ENCODE results near the gene ZNF512B.

Gene ZNF512B

DNA sequence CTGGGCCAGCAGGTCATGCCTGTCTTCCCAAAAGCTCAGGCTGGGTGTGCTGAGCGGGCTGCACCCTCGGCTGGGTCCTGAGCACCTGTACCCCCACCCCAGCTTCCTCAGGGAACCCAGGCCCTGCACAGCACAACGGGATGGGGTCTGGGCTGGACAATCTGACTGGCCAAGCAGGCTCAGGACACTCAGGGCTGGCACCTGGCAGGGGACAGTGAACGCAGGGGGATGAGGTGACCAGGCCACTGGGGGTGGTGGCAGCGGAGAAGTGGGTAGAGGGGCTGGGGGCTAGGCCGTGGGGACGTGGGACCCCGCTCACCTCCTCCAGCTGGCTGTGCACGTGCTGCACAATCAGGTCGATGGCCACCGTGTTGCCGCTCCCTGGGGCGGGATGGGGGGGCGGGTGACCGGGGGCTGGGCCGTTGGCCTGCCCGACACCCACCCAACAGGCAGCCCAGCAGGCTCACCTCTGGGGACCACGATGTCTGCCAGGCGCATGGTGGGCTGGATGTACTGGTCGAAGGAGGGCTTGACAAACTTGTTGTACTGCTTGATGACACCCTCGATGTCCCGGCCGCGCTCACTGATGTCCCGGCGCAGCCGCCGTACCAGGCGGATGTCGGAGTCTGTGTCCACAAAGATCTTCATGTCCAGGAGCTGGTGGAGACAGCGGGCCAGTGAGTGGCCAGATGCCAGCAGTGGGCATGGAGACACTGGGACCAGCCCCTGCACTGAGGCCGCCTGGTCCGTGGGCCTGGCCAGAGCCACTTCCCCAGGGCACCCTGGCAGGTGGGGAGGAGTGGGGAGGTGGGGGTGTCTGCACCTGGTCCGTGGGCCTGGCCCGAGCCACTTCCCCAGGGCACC is 25.4 kb downstream of the ZNF512B start:
- Histone ChIP-seq H3K27me3 (replicated peaks) (no peaks in the 10 kb centered on the region), H3K27ac (no peak overlapping the region), H3K36me3 (replicated peaks) (peaks cover 46% of the 10 kb centered on the region), H3K4me3 (ENCODE audit: low read depth, low read length) (no peak overlapping the region)
- no peak for DNase-seq
- TF ChIP-seq CTCF (IDR thresholded peaks at IDR 0.05; ENCODE audit: low read depth, low read length, missing control alignments) = no peak
- in situ Hi-C loops (cut with HindIII; ENCODE audit: low pct_ligation_motif_present, low sequenced_read_pairs) = no loop called here

DNA sequence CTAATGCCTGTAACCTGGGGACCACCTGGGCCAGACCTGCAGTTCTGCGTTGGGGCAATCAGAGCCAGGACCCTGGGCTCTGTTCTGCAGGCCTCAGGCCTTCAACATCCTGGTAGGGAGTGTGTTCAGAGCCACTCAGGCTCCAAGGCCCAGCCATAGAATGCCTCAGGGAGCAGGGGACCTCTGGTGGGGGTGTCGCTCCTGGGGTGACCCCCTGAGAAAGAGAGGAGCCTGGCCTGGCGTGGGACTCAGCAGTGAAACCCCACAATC is 26.0 kb downstream of the ZNF512B start:
- in situ Hi-C loops (cut with HindIII; ENCODE audit: low pct_ligation_motif_present, low sequenced_read_pairs) = no loop called here
- DNase-seq = no peak
- peaks cover 49% of the 10 kb centered on the region for H3K36me3 ChIP-seq (replicated peaks)
- no peaks in the 10 kb centered on the region for H3K27me3 ChIP-seq (replicated peaks)
- no peak overlapping the region for H3K27ac ChIP-seq
- TF ChIP-seq CTCF (IDR thresholded peaks at IDR 0.05; ENCODE audit: low read depth, low read length, missing control alignments) = no peak
- no peak overlapping the region for H3K4me3 ChIP-seq (ENCODE audit: low read depth, low read length)

- Histone ChIP-seq H3K4me3 (ENCODE audit: low read depth, low read length) (no peak overlapping the region), H3K27ac (no peak overlapping the region), H3K27me3 (replicated peaks) (no peaks in the 10 kb centered on the region), H3K36me3 (replicated peaks) (peaks cover 51% of the 10 kb centered on the region)
- no peak for DNase-seq
- TF ChIP-seq CTCF (IDR thresholded peaks at IDR 0.05; ENCODE audit: low read depth, low read length, missing control alignments) = no peak
- in situ Hi-C loops (cut with HindIII; ENCODE audit: low pct_ligation_motif_present, low sequenced_read_pairs) = no loop called here
Observed at GRCh38 chr20:63942969-63943807, 26.5 kb downstream of the ZNF512B start.

DNA sequence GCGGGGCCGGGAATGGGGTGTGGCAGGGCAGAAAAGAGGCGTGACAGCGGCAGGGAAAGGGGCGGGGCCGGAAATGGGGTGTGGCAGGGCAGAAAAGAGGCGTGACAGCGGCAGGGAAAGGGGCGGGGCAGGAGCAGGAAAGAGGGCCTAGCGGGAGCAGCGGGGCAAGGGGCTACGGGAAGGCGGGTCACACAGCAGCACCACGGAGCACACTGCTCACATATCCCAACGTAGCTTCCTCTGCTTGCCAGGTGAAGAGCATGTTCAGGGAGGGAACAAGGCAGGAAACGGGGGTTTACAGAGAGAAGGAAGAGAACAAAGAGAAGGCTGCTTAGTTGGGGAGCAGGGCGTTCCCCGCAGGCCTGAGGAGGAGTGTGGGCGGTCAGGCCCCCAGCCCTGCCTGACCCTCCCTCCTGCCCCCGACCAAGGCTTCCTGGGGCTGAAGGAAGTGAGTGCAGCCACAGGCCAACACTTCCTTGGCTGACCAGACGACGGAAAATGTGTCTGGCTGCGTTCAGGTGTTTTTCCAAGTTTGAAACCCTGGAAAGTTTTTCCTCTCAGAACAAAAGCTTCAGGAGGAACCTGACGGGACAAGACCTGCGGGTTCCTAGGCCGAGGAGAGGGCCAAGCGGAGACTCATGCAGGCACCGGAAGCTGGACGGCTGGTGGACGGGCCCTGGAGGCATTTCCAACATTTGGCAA is 27.3 kb downstream of the ZNF512B start:
- in situ Hi-C loops (cut with HindIII; ENCODE audit: low pct_ligation_motif_present, low sequenced_read_pairs) = no loop called here
- Histone ChIP-seq H3K4me3 (ENCODE audit: low read depth, low read length) (no peak overlapping the region), H3K27me3 (replicated peaks) (no peaks in the 10 kb centered on the region), H3K36me3 (replicated peaks) (peaks cover 55% of the 10 kb centered on the region), H3K27ac (no peak overlapping the region)
- DNase-seq = no peak
- no peak for TF ChIP-seq CTCF (IDR thresholded peaks at IDR 0.05; ENCODE audit: low read depth, low read length, missing control alignments)

DNA sequence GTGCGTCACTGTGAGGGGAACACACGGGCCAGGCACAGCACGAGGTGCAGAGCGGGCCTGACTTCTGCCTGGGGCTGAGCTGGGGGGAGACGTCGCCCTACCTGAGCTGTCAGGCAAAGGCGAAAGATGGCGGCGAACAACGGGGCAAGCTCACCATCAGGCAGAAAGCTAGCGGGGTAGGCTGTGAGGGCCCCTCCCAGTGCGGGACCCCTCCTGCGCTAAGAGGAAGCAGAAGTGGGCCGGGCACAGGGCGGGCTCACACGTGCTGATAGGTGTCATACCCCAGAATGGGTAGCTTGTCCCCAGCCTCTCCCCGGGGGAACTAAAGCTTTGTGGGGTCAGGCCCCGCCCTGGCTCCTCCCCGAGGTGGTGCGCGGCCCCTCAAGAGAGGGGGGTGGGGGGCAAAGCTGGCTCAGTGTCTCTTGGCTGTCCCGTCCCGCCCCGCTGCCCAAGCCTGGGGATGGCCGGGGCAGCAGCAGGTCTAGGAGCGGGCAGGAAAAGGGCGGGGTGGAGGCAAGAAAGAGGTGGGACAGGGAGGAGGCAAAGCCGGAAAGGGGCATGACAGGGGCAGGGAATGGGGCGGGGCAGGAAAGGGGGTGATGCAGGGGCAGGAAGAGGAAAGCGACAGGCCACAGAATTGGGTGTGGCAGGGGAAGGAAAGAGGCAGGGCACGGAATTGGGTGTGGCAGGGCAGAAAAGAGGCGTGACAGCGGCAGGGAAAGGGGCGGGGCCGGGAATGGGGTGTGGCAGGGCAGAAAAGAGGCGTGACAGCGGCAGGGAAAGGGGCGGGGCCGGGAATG is 28.2 kb downstream of the ZNF512B start:
- no peak overlapping the region for H3K27ac ChIP-seq
- H3K36me3 ChIP-seq (replicated peaks) = peaks cover 57% of the 10 kb centered on the region

More for the DNA sequence above, 28.2 kb downstream of the ZNF512B start:
- TF ChIP-seq CTCF (IDR thresholded peaks at IDR 0.05; ENCODE audit: low read depth, low read length, missing control alignments) = no peak
- H3K27me3 ChIP-seq (replicated peaks) = no peaks in the 10 kb centered on the region
- no peak for DNase-seq
- no peak overlapping the region for H3K4me3 ChIP-seq (ENCODE audit: low read depth, low read length)
- in situ Hi-C loops (cut with HindIII; ENCODE audit: low pct_ligation_motif_present, low sequenced_read_pairs) = no loop called here
